GM21717 (cell line): ENCODE measurements around the gene QRFP.

Experiments used
- ATAC-seq: cut with Tn5 transposase; IDR thresholded peaks from one replicate; pipeline ENCODE4 v1.9.1; 2021; ENCODE audit warnings: mild to moderate bottlenecking, moderate library complexity; ENCODE audit not compliant: unreplicated experiment

QRFP gene, protein sequence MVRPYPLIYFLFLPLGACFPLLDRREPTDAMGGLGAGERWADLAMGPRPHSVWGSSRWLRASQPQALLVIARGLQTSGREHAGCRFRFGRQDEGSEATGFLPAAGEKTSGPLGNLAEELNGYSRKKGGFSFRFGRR

DNA sequence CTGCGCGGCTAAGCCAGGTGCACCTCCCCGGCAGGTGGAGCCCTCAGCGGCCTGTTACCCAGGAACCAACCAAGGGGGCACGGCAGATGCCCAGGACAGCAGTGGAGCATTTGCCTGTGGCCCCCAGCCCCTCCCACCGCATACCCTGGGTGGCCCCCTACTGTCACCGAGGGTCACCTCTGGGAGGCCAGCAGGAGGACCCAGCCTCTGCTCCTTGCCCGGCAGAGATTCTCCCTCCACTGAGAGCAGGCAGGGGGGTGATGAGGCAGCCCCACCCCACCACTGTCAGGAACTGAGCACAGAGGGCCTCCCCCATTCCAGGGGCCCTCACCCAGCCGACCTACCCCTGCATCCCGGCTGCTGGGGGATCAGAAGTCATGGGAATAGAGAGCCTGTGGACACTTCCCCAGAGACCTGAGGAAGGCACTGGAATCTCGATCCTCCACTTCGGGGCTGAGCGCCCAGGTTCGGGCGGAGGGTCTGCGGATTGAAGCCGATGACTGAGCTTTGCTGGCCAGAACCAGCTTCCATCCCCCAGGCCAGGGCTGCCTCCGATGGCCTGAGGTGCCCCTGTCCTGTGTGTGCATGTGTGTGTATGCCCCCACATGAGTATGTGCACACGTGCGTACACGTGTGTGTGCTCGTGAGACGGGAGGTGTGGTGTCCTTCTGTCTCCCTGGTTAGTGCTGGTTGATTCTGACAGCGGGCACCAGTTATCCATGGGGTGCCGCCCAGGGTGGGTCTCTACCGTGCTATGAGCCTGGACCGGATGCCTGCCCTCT is at the start of gene QRFP:
Gene QRFP (minus strand): TSS at position 580 of the 782 bp plus-strand sequence. CDS start 2,974 bp downstream, outside the sequence.
- no peak for ATAC-seq

DNA sequence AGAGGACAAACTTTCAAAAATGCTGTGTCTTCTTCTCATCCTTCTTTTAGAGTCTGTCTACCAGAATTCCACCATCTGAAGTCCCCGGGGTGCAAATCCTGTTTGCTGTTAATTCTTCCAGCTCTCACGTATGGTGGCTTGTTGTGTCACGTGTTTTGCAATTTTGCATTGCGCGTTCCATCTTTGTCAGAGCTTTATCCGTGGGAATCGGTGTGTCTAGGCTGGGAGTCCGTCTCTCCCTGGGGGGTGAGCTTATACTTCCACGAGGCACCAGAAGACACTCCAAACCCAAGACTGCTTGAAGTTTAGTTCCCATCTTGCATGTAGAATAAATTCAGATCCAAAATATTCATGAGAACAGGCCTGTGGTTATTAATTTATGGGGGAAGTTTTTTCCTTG is 48.6 kb upstream of the QRFP start:
- no peak for ATAC-seq

- no peak for ATAC-seq
Observed at GRCh38 chr9:130944510-130945058, 48.0 kb upstream of the QRFP start.

- no peak for ATAC-seq
Observed at GRCh38 chr9:130943777-130944176, 47.2 kb upstream of the QRFP start.

DNA sequence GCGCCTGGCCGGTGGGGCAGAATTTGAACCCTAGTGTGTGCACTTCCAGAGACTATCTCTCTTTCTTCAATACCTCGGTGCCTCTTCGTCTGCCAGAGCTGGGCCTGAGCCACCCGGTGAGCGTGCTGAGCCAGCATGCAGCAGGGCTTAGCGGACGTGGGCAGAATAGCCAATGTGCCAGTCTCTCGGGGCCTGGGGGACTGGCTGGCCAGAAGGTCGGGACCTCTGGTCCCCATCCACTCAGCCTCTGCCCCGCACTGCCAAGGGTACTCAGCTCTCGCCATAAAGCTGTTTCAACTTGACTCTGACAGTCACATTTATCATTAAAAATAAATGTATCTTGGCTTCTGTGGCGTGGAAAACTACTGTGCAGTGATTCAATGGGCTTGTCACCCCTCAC is 46.6 kb upstream of the QRFP start:
- ATAC-seq: no peak

- no peak for ATAC-seq
Observed at GRCh38 chr9:130942679-130943078, 46.1 kb upstream of the QRFP start.

DNA sequence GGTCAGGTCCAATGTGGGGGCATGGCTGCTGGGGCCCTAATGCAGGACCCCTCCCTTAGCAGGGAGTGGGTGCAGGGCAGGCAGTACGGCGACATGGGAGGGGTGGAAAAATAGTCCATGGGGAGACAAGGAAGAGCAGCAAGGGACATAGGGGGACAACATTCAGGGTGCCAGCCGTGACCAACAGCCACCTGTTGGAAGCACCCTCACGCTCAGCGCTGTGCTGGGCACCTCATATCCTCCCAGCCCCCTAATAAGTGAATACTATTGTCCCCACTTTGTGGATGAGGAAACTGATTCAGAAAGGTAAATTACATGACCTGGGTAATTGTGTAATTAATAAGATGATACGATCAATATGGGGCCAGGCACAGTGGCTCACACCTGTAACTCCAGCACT is 45.5 kb upstream of the QRFP start:
- ATAC-seq: no peak

GRCh38 chr9:130940693-130941576 is 44.3 kb upstream of the QRFP start:
- ATAC-seq: no peak

- ATAC-seq: no peak
Observed at GRCh38 chr9:130940027-130940549, 43.5 kb upstream of the QRFP start.

DNA sequence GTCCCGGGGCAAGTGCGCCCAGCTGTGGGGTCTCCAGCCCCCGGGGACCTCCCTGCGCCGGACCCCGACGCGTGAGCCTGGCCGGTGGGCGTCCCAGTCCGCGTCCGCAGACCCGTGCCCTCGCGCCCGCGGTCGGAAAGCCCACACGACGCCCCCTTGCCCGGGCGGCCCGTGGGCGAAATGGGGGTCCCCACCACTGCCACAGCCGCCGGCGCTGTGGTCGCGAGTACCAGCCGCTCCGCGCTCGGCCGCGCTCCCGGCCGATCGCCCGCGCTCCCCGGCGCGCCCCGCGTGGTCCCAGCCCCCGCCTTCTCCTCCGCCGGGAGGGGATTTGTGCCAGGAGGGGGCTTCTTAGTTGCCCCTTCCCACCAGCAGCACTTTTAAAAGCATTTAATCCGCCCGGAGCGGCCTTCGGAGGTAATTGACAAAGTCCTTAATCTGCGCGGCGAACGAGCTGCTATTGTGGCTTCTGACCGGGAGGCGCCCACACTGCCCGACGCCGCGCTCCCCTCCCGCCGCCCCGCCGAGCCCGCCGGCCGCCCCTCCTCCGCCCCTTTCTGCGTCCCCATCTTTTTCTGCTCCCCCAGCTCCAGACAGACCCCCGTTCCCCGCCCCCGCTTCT is 42.9 kb upstream of the QRFP start:
- ATAC-seq: no peak

- ATAC-seq: no peak
Observed at GRCh38 chr9:130938652-130939404, 42.2 kb upstream of the QRFP start, which contains the start of gene FIBCD1. Gene FIBCD1, minus strand, starts transcription at chr9:130939247. Its CDS starts 640 bp downstream, at chr9:130938607.

GRCh38 chr9:130938184-130938651 is 41.6 kb upstream of the QRFP start:
- ATAC-seq: no peak

- ATAC-seq: no peak
Observed at GRCh38 chr9:130937146-130938076, 40.8 kb upstream of the QRFP start.

- no peak for ATAC-seq
Observed at GRCh38 chr9:130936285-130937117, 39.9 kb upstream of the QRFP start.

DNA sequence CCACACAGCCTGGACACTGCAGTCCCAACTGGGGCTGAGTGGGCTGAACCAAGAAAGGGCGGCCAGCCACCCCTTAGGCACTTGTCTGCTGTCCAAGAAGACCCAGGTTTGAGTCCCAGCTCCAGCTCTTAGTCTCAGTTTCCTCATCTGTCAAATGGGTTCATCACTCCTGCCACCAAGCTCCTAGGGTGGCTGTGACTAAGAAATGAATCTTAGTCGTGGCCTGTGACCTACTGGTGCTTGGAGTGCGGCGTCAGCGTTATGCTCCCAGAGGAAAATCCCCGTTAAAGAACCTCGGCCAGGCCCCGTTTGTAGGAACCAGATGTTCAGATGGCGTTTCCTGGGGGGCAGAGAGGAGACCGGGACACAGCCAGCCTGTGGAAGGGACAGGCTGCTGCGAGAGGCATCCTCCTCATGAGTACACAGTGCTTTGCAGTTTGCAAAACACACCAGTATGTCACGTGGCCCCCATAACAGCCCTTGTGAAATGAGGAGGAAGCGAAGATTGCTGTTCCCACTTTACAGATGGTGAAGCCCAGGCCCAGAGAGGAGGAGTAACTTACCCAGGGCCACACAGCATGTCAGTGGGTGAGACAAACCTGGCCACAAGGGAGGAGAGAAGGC is 39.1 kb upstream of the QRFP start:
- no peak for ATAC-seq

DNA sequence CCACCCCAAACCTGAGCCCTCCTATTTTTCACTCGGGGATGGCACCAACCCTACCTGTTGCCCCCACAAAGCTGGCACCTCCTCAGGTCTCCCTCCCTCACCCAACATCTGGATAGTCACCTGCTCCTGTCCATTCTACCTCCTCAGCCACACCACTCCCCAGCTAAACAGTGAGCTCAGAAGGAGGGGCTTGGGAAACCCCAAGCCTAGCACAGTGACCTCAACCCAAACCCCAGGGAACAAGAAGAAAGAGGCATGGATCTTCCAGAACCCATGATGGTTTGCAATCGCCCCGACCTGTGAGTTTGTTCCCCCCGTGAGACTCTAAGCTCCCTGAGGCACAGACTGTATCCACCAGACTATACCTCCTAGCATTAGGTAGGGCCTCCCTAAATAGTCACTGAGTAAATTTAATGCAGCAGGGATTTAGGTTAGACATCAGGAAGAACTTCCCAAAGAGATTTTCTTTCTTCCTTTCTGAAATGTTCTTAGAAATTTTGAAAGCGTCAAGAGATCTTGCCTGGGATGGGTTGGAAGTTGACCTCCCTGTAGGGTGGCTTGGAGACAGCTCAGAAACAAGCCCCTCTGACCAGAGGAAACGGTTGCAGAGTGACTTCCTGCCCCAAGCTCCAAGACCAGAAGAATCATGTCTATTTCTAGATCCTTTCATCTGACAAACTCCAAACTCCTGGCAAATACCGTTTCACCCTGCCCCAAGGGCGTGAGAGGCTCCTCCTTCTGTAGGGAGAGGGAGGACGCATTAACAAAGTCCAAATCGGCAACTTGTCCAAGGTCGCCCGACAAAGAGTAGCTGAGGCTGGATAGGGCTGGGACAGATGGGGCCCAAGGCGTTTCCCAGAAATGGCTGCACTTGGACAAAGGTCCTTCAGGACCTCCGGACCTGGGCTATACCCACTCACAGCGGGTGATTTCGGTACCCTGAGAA is 38.4 kb upstream of the QRFP start:
- ATAC-seq: no peak
